IMR-90 (cell line): ENCODE data around the gene OR6B1. TPM values are rescaled to one million over a fixed set of nuclear protein-coding genes. Genes with fewer than 3 reads are reported as not detected.

ENCODE experiments used
- ATAC-seq: fragments of 200-7000 bp; cut with Tn5 transposase; 2 replicates; pipeline ENCODE4 v1.9.1; 2020; ENCODE audit warnings: low read depth, mild to moderate bottlenecking, moderate library complexity
- BruUV-seq: library from RNA; stranded (reverse); fragments of 400-500 nt; replicated peaks from 2 replicates; lab custom pipeline; 2021; lab: Mats Ljungman, UMichigan
- CTCF ChIA-PET: fragments of 300-600 bp; formaldehyde crosslinking; extraction: SDS; loops from one replicate; lab custom pipeline; 2021; ENCODE audit warnings: antibody characterized with exemption; lab: Yijun Ruan, JAX
- POLR2A ChIA-PET: fragments of 300-600 bp; sonication (Branson Sonifier 250); formaldehyde crosslinking; loops from one replicate; lab custom pipeline; 2022; ENCODE audit warnings: antibody characterized with exemption; ENCODE audit not compliant: unreplicated experiment; lab: Charles Lee
- DNase-seq: peaks from one replicate; pipeline ENCODE4 v3.0.0; 2013
- H2AFZ ChIP-seq: replicated peaks from 2 replicates; pipeline ENCODE3; 2013; ENCODE audit warnings: low read length, mild to moderate bottlenecking; ENCODE audit not compliant: poor library complexity
- H2AK5ac ChIP-seq: 2 replicates; pipeline ENCODE4 v1.6.1; 2013; ENCODE audit warnings: low read depth, low read length, inconsistent platforms
- H2AK9ac ChIP-seq: replicated peaks from 2 replicates; pipeline ENCODE3; 2013; ENCODE audit warnings: mild to moderate bottlenecking, low read depth, low read length, moderate library complexity; ENCODE audit not compliant: poor library complexity
- H2BK120ac ChIP-seq: 2 replicates; pipeline ENCODE4 v1.6.1; 2013; ENCODE audit warnings: low read depth, low read length, inconsistent platforms
- H2BK15ac ChIP-seq: 3 replicates; pipeline ENCODE4 v1.6.1; 2013; ENCODE audit warnings: low read depth, low read length, inconsistent platforms
- H2BK20ac ChIP-seq: 2 replicates; pipeline ENCODE4 v1.6.1; 2013; ENCODE audit warnings: low read depth, mild to moderate bottlenecking, inconsistent platforms, low read length, moderate library complexity
- H2BK5ac ChIP-seq: 2 replicates; pipeline ENCODE4 v1.6.1; 2013; ENCODE audit warnings: mild to moderate bottlenecking, low read depth, low read length, inconsistent platforms; ENCODE audit not compliant: poor library complexity, severe bottlenecking
- H3K14ac ChIP-seq: replicated peaks from 2 replicates; pipeline ENCODE4 v1.6.1; 2013; ENCODE audit warnings: low read depth, low read length, inconsistent platforms
- H3K18ac ChIP-seq: 2 replicates; pipeline ENCODE4 v1.6.1; 2013; ENCODE audit warnings: low read depth, low read length, control low read depth
- H3K23ac ChIP-seq: 2 replicates; pipeline ENCODE4 v1.6.1; 2013; ENCODE audit warnings: low read depth, low read length, inconsistent platforms
- H3K27ac ChIP-seq: 2 replicates; pipeline ENCODE4 v1.5.1; 2013; ENCODE audit warnings: mild to moderate bottlenecking, control low read depth, low read length; ENCODE audit not compliant: insufficient read depth
- H3K27me3 ChIP-seq: 2 replicates; pipeline ENCODE4 v1.6.1; 2013; ENCODE audit warnings: low read length; ENCODE audit not compliant: control insufficient read depth, insufficient read depth
- H3K36me3 ChIP-seq: 2 replicates; pipeline ENCODE4 v1.6.1; 2013; ENCODE audit warnings: low read length, mixed read lengths; ENCODE audit not compliant: control insufficient read depth, insufficient read depth
- H3K4ac ChIP-seq: 2 replicates; pipeline ENCODE4 v1.6.1; 2013; ENCODE audit warnings: low read depth, low read length, inconsistent platforms
- H3K4me1 ChIP-seq: 2 replicates; pipeline ENCODE4 v1.6.1; 2013; ENCODE audit warnings: low read length, mixed read lengths; ENCODE audit not compliant: control insufficient read depth, insufficient read depth
- H3K4me2 ChIP-seq: 2 replicates; pipeline ENCODE4 v1.6.1; 2013; ENCODE audit warnings: low read depth, mild to moderate bottlenecking, control low read depth, low read length, moderate library complexity
- H3K4me3 ChIP-seq: 2 replicates; pipeline ENCODE4 v1.5.1; 2013; ENCODE audit warnings: low read depth, mild to moderate bottlenecking, control low read depth, low read length, moderate library complexity; ENCODE audit not compliant: insufficient read depth
- H3K56ac ChIP-seq: 2 replicates; pipeline ENCODE4 v1.6.1; 2013; ENCODE audit warnings: low read length, inconsistent platforms; ENCODE audit not compliant: insufficient read depth; ENCODE audit errors: extremely low read depth
- H3K79me1 ChIP-seq, 2 experiments: 2 replicates each; pipeline ENCODE4 v1.6.1; 2013; ENCODE audit warnings: low read length in 2 of 2, inconsistent platforms in 1 of 2, low read depth in 1 of 2
- H3K9ac ChIP-seq: 2 replicates; pipeline ENCODE4 v1.6.1; 2013; ENCODE audit warnings: low read depth, low read length, control low read depth
- H3K9me1 ChIP-seq: 2 replicates; pipeline ENCODE4 v1.6.1; 2013; ENCODE audit warnings: low read length, inconsistent platforms; ENCODE audit not compliant: insufficient read depth
- H3K9me3 ChIP-seq: 2 replicates; pipeline ENCODE4 v1.6.1; 2013; ENCODE audit warnings: low read length; ENCODE audit not compliant: control insufficient read depth, insufficient read depth
- H4K20me1 ChIP-seq: 2 replicates; pipeline ENCODE4 v1.6.1; 2013; ENCODE audit warnings: low read length, inconsistent platforms; ENCODE audit not compliant: insufficient read depth
- H4K5ac ChIP-seq: 2 replicates; pipeline ENCODE4 v1.6.1; 2013; ENCODE audit warnings: mild to moderate bottlenecking, low read depth, low read length, control low read depth
- H4K8ac ChIP-seq, 2 experiments: 2 replicates each; pipeline ENCODE4 v1.6.1; 2013; ENCODE audit warnings: low read depth in 2 of 2, low read length in 2 of 2, control low read depth in 1 of 2, inconsistent platforms in 1 of 2
- H4K91ac ChIP-seq: 2 replicates; pipeline ENCODE4 v1.6.1; 2013; ENCODE audit warnings: low read depth, low read length, inconsistent platforms; ENCODE audit not compliant: insufficient read depth
- CHD1 ChIP-seq: IDR thresholded peaks from 2 replicates; pipeline ENCODE4 v1.6.1; 2012; ENCODE audit warnings: low read depth, low read length, improper control_type of control experiment
- FOS ChIP-seq: fragments of 150-350 bp; IDR thresholded peaks from 2 replicates; pipeline ENCODE4 v1.6.1; 2016; ENCODE audit warnings: low read depth, low read length
- MAFK ChIP-seq: IDR thresholded peaks from 2 replicates; pipeline ENCODE4 v1.6.1; 2012; ENCODE audit warnings: low read depth, low read length, improper control_type of control experiment
- MAZ ChIP-seq: IDR thresholded peaks from 2 replicates; pipeline ENCODE4 v1.6.1; 2012; ENCODE audit warnings: low read depth, mild to moderate bottlenecking, low read length, improper control_type of control experiment, moderate library complexity, borderline replicate concordance
- NFE2L2 ChIP-seq: fragments of 150-350 bp; IDR thresholded peaks from 2 replicates; pipeline ENCODE4 v1.6.1; 2016; ENCODE audit warnings: low read depth, mild to moderate bottlenecking, low read length
- POLR2A ChIP-seq: IDR thresholded peaks from 2 replicates; pipeline ENCODE4 v1.6.1; 2012; ENCODE audit warnings: mild to moderate bottlenecking, low read depth, low read length
- RAD21 ChIP-seq: IDR thresholded peaks from 2 replicates; pipeline ENCODE4 v1.6.1; 2012; ENCODE audit warnings: low read length, improper control_type of control experiment
- SMC3 ChIP-seq: fragments of 150-350 bp; IDR thresholded peaks from 2 replicates; pipeline ENCODE4 v1.6.1; 2016; ENCODE audit warnings: low read depth, mild to moderate bottlenecking, antibody characterized with exemption, low read length, moderate library complexity
- USF2 ChIP-seq: fragments of 150-350 bp; IDR thresholded peaks from 2 replicates; pipeline ENCODE4 v1.6.1; 2017; ENCODE audit warnings: mild to moderate bottlenecking, antibody characterized with exemption, low read length, low read depth
- WGBS, 2 experiments: methylation state at CpG; one replicate each; pipeline versions ENCODE4 v1.1.5 to v1.1.7; 2013; ENCODE audit warnings: missing lambda C conversion rate in 2 of 2; ENCODE audit not compliant: insufficient read length in 1 of 2; ENCODE audit errors: extremely low coverage in 2 of 2; 5-methylcytosine and 5-hydroxymethylcytosine counted together
- dilution Hi-C: fragments of 300-500 bp; cut with HindIII; formaldehyde crosslinking; loops from one replicate; pipeline ENCODE4 v1.14.3; 2018; ENCODE audit warnings: low sequenced_read_pairs; ENCODE audit not compliant: unreplicated experiment
- in situ Hi-C: fragments of 300-500 bp; cut with MboI; formaldehyde crosslinking; loops from 3 replicates; pipeline ENCODE4 v1.14.3; 2019; ENCODE audit warnings: low sequenced_read_pairs, inconsistent platforms, mixed read lengths
- intact Hi-C: fragments of 100-400 bp; cut with micrococcal nuclease; formaldehyde crosslinking; loops from 2 replicates; pipeline ENCODE4 v1.10.0; 2022
- polyA plus RNA-seq, 3 experiments: library from polyadenylated mRNA; depleted of rRNA; stranded (reverse); fragments of >200 nt; gene quantifications; 2 replicates each; pipeline ENCODE4 v1.2.3, GENCODE V29; 2012; ENCODE audit warnings: low replicate concordance in 1 of 3
- total RNA-seq: library from RNA; depleted of rRNA; stranded (reverse); fragments of >200 nt; gene quantifications from 2 replicates; pipeline ENCODE4 v1.2.3, GENCODE V29; 2012

OR6B1 gene
- total and polyA plus RNA-seq, 2 of the 4 experiments (the other 2 are of a cell fraction), result not detected

DNA sequence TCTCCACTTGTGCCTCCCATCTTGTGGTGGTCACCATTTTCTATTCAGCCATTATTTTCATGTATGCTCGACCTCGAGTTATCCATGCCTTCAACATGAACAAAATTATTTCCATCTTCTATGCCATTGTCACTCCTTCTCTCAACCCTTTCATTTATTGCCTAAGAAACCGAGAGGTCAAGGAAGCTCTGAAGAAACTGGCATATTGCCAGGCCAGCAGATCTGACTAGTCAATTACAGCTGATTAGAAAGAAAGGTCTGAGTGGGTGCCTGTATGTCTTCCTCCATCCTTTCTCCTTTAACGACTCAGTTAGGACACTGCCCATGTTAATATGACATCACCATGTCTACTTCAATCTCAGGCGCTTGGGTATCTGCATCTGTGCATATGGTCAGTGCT lies 4.6 kb downstream of the OR6B1 start:
- Histone ChIP-seq H4K5ac (no peak overlapping the region), H3K9me1 (no peaks in the 10 kb centered on the region), H2AK5ac (no peak overlapping the region), H3K4me1 (no peaks in the 10 kb centered on the region), H2BK15ac (no peak overlapping the region), H3K14ac (no peak overlapping the region), H3K4me2 (no peak overlapping the region), H2AFZ (no peak overlapping the region), H4K91ac (no peak overlapping the region), H4K8ac (no peak overlapping the region), H3K23ac (no peak overlapping the region), H2BK5ac (no peak overlapping the region), H2BK20ac (no peak overlapping the region), H3K56ac (no peak overlapping the region), H3K27ac (no peak overlapping the region), H3K79me1 (no peaks in the 10 kb centered on the region), H2AK9ac (no peak overlapping the region), H3K4ac (no peak overlapping the region), H3K9ac (no peak overlapping the region), H3K27me3 (no peaks in the 10 kb centered on the region), H3K36me3 (no peaks in the 10 kb centered on the region), H4K20me1 (no peaks in the 10 kb centered on the region), H3K18ac (no peak overlapping the region), H3K9me3 (no peaks in the 10 kb centered on the region; the same call in 1 of the 2 replicates), H2BK120ac (no peak overlapping the region), H3K4me3 (no peak overlapping the region)
- in situ Hi-C loops, result no loop called here
- ATAC-seq (no peak), DNase-seq (no peak)
- no peak for TF ChIP-seq POLR2A
- TF ChIP-seq RAD21, result no peak
- TF ChIP-seq MAZ, result no peak
- no peak for TF ChIP-seq USF2
- no peak for TF ChIP-seq NFE2L2
- no peak for TF ChIP-seq CHD1
- no peak for TF ChIP-seq MAFK
- TF ChIP-seq SMC3, result no peak
- no peak for TF ChIP-seq FOS
- POLR2A ChIA-PET, result no interaction called here
- dilution Hi-C loops, result no loop called here
- intact Hi-C loops, result no loop called here
- BruUV-seq, result no TSS peak
- WGBS, 2 experiments, result no CpG with 5 or more reads among the region's 5 CpGs
- CTCF ChIA-PET, result no interaction called here
